H1 (cell line): ENCODE data around the gene PHKG2. TPM values are rescaled to one million over a fixed set of nuclear protein-coding genes. Genes with fewer than 3 reads are reported as not detected.

ENCODE experiments used
- ASH2L ChIP-seq: fragments of 200-600, 300-600 bp; sonication (generic); IDR thresholded peaks from one replicate; pipeline ENCODE4 v1.7.1; 2017; ENCODE audit warnings: low read length
- CBX5 ChIP-seq: fragments of 300-800, 300-1000 bp; sonication (generic); IDR thresholded peaks from 2 replicates; pipeline ENCODE4 v1.7.1; 2016; ENCODE audit warnings: antibody characterized with exemption, low read length, low read depth
- CREB1 ChIP-seq: IDR thresholded peaks from 2 replicates; pipeline ENCODE4 v1.6.1; 2012; ENCODE audit warnings: inconsistent platforms
- JUN ChIP-seq: IDR thresholded peaks from 2 replicates; pipeline ENCODE4 v1.6.1; 2011; ENCODE audit warnings: low read depth, mild to moderate bottlenecking, improper control_type of control experiment, low read length
- MAFK ChIP-seq: IDR thresholded peaks from 2 replicates; pipeline ENCODE4 v1.6.1; 2012; ENCODE audit warnings: low read depth, mild to moderate bottlenecking, improper control_type of control experiment, low read length
- NRF1 ChIP-seq: IDR thresholded peaks from 2 replicates; pipeline ENCODE4 v1.6.1; 2011; ENCODE audit warnings: mild to moderate bottlenecking, low read depth, low read length, improper control_type of control experiment
- POLR2AphosphoS5 ChIP-seq: IDR thresholded peaks from 2 replicates; pipeline ENCODE4 v1.6.1; 2011; ENCODE audit warnings: low read depth, low read length
- TBP ChIP-seq: IDR thresholded peaks from 2 replicates; pipeline ENCODE4 v1.6.1; 2011; ENCODE audit warnings: low read depth, low read length, improper control_type of control experiment
- polyA plus RNA-seq, 7 experiments: library from polyadenylated mRNA; depleted of rRNA in 3 of 7; stranded (reverse) in 5 of 7; unstranded in 2 of 7; fragments of >200 nt in 5 of 7; fragments of 200-250 nt in 2 of 7; gene quantifications; 1 replicate in 5 of 7; 2 replicates in 1 of 7; 4 replicates in 1 of 7; pipeline versions ENCODE4 v1.2.1 to v1.2.3, GENCODE V29; 2011 to 2013; ENCODE audit warnings: missing spikeins in 2 of 7, mixed read lengths in 2 of 7
- total RNA-seq: library from RNA; stranded (reverse); fragmentation: NEBNext Ultra II Directional; extraction: Animal tissue kit (Norgen Biotek cat#: 25700); gene quantifications from 2 replicates; pipeline ENCODE4 v1.2.1, GENCODE V29; 2021
- TF ChIP-seq, protein P1 (sequence below): IDR thresholded peaks from 2 replicates; pipeline ENCODE4 v1.6.1; 2012; ENCODE audit warnings: inconsistent platforms

PHKG2 gene
- total and polyA plus RNA-seq, 2 of the 8 experiments (the other 6 are each of a cell fraction or from before 2014, with no cell fraction given), result 36.0 to 53.4 TPM

DNA sequence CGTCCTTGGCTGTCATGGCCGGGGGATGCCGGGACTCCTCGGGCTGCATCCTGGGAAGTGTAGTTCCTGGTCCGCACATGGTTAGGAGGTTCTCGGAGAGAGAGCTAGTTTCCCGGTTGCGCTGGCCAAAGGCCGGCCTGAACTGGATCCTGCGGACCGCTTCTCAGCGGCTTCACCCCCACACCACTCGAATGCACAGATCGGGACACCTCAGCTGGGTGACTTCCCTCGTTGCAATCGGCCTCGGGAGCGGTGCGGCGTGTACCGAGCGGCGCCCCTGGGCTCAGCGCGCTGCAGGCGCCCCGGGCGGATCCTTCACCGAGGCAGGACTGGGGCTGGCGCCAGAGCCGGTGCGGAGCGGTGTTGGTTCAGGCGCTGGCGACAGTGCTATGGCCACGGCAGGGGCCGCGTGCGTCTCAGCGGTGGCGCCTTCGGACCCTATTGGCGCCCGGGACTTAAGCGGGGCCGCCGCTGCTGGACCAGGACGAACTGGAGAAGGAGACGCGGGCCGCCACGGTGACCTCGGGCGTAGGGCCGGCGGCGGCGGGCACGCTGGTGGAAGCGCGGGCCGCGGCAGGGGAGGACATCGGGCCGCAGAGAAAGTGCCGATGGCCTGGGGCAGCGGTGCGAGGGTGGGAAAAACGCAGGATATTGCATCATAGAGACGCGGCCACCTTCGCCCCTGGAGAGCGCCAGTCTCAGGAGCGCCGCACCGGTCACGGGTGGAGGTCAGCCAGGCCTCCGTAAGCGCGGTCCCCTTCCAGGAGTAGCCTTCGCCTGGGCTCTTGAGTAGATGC, 27.4 kb downstream of the PHKG2 start (continued):
- TF ChIP-seq TBP, result peak; percentile 75
- peak; percentile 93 for TF ChIP-seq POLR2AphosphoS5
- no peak for TF ChIP-seq MAFK
- TF ChIP-seq, protein P1, sequence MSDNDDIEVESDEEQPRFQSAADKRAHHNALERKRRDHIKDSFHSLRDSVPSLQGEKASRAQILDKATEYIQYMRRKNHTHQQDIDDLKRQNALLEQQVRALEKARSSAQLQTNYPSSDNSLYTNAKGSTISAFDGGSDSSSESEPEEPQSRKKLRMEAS, result peak; percentile 89
- TF ChIP-seq CBX5, result no peak
- peak; percentile 85 for TF ChIP-seq ASH2L
- peak; percentile 84 for TF ChIP-seq CREB1
- no peak for TF ChIP-seq JUN
- TF ChIP-seq NRF1, result no peak
